Right ventricle myocardium inferior (tissue), 1 donor: ENCODE results near the gene PHLDA3. TPM values are rescaled to one million over a fixed set of nuclear protein-coding genes. Genes with fewer than 3 reads are reported as not detected.
"Not testable (repeated sequence)": the region's sequence is repeated elsewhere in the genome, so short reads cannot be mapped to it uniquely, and the experiment has no call there.

ENCODE experiments used
- ATAC-seq: fragments of 200-7000 bp; cut with Tn5 transposase; one replicate; pipeline ENCODE4 v1.9.1; 2020; ENCODE audit warnings: mild to moderate bottlenecking, moderate library complexity
- DNase-seq: peaks from one replicate; pipeline ENCODE4 v3.0.0; 2021; ENCODE audit errors: missing footprints
- intact Hi-C: fragments of 100-400 bp; cut with DNase I; formaldehyde crosslinking; loops from one replicate; pipeline ENCODE4 v1.11.0; 2022
- total RNA-seq: library from RNA; stranded (reverse); fragmentation: NEBNext Ultra II Directional; extraction: Animal tissue kit (Norgen Biotek cat#: 25700); gene quantifications from one replicate; pipeline ENCODE4 v1.2.1, GENCODE V29; 2021
- donor health status: DM: no; HTN: yes; CAD: no; lungs with severe emphysema.

PHLDA3 gene
- total RNA-seq, 1 donor from 2014 or later: 24.3 TPM

DNA sequence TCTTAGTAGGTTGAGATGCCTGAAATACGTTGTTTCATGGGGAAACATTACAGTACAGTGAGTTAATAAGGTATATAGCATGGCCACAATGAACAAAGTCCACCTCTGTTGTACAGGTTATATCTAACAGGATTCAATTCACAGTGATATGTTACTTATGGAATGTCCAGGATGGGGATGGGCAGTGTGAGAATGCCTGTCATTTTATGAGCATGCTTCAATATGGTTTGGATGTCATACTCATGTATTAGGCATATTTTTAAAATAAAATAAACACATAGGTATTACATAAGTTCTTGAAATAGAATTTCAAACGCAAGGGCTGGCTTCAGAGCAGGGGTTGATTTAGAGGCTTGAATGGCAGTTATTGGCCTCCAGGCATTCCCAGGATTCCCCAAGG lies 6.1 kb upstream of the PHLDA3 start:
- intact Hi-C loops: no loop called here
- DNase-seq (no peak), ATAC-seq (no peak)

DNA sequence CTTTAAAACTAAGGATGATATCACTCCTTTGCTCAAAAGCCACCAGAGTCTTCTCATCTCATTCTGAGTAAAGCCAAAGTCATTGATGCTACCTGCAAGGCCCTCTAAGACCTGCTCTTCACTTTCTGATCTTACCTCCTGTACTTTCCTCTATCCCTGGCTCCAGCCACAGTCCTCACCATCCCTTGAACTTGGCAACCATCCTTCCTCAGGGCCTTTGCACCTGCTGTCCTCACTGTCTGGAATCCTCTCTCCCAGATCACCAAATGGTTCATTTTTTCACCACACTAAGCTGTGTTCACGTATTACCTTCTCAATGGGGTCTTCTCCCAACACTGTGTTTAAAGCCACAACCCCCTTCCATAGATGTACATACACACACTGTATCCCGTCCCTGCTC lies 4.3 kb upstream of the PHLDA3 start:
- DNase-seq (no peak), ATAC-seq (no peak)
- intact Hi-C loops: no loop called here

DNA sequence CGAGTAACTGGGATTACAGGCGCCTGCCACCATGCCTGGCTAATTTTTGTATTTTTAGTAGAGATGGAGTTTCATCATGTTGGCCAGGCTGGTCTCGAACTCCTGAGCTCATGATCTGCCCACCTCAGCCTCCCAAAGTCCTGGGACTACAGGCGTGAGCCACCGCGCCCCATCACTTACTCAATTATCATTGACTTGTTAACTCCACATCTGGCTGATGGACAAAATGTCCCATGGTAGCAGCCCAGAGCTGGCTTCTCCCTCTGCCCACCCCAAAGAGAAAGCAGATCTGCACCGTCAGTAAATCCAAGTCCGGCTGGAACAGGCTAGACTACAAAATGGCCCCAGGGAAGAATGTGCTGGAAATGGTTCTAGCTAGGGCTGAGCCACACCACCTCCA lies 3.3 kb upstream of the PHLDA3 start:
- DNase-seq, ATAC-seq, intact Hi-C loops: not testable (repeated sequence)

DNA sequence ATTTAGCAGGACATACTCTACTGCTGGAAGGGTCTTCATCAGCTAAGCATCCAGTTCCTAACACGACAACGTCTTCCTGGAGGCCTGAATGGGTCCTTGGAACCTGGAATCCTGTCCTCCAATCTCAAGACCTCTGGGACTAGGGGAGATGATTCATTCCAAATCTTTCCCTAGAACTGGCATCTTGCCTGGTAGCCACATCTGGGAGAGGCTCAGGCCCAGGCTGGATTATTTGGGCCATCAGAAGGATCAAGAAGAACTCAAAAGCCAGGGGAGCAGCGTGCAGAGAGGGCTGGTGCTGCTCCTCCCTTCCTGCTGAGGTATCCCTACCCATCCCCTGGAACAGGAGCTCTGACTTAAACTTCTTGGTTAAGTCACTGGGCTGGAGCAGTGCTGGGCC lies 2.8 kb upstream of the PHLDA3 start:
- DNase-seq: no peak
- peak; percentile 36 for ATAC-seq
- intact Hi-C loops: no loop called here

GRCh38 chr1:201470581-201470980 lies 1.6 kb upstream of the PHLDA3 start:
- DNase-seq: no peak
- intact Hi-C loops: no loop called here
- ATAC-seq: no peak

- intact Hi-C loops: loop anchor here (2.0 kb wide), 1 partner anchor 21 kb away; no protein-coding TSS in a partner anchor
- ATAC-seq: peak; percentile 15
- no peak for DNase-seq
These were observed 672 bp upstream of the PHLDA3 start for GRCh38 chr1:201469645-201470074.

DNA sequence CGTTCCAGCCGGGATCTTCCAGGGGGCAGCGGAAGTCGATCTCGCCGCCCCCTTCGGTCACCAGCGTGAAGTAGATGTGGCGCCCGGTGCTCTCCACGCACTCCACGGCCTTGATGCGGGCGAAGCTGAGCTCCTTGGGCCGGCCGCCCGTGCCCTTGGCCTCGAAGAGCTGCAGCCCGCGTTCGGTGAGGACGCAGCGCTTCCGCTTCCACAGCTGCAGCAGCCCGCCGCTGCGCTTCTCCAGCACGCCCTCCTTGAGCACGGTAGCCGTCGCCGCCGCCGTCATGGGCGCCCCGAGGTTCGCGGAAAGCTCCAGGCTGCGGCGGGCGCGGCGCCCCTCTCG lies 516 bp downstream of the PHLDA3 start:
- ATAC-seq: peak; percentile 17
- DNase-seq: peak; percentile 77
- intact Hi-C loops: loop anchor here (2.0 kb wide), 1 partner anchor 20 kb away; no protein-coding TSS in a partner anchor

DNA sequence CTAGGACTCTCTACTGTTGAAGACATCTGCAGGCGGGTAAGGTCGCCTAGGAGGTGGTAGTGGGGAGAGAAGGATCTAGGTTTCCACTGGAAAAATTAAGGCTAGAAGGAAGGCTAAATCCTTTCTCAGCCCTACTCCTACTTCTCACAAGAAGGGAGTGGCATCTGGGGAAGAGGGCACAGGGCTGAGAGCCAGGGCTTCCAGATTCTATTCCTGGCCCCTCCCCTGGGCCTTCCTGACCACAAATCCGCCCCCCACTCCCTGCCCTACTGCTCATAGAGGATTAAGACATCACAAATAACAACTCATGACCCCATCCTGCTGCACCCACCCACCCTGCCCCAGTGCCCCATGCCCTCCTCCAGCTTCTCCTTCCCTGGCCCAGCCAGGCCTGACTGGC lies 2.5 kb downstream of the PHLDA3 start:
- intact Hi-C loops: no loop called here
- DNase-seq: no peak
- ATAC-seq: no peak

- no peak for ATAC-seq
- intact Hi-C loops: no loop called here
- no peak for DNase-seq
These were observed 3.2 kb downstream of the PHLDA3 start for GRCh38 chr1:201465698-201466290.

- DNase-seq (no peak), ATAC-seq (no peak)
- intact Hi-C loops: no loop called here
These were observed 5.9 kb downstream of the PHLDA3 start for GRCh38 chr1:201463071-201463552.

- intact Hi-C loops: no loop called here
These were observed 7.1 kb downstream of the PHLDA3 start for GRCh38 chr1:201461645-201462441.

DNA sequence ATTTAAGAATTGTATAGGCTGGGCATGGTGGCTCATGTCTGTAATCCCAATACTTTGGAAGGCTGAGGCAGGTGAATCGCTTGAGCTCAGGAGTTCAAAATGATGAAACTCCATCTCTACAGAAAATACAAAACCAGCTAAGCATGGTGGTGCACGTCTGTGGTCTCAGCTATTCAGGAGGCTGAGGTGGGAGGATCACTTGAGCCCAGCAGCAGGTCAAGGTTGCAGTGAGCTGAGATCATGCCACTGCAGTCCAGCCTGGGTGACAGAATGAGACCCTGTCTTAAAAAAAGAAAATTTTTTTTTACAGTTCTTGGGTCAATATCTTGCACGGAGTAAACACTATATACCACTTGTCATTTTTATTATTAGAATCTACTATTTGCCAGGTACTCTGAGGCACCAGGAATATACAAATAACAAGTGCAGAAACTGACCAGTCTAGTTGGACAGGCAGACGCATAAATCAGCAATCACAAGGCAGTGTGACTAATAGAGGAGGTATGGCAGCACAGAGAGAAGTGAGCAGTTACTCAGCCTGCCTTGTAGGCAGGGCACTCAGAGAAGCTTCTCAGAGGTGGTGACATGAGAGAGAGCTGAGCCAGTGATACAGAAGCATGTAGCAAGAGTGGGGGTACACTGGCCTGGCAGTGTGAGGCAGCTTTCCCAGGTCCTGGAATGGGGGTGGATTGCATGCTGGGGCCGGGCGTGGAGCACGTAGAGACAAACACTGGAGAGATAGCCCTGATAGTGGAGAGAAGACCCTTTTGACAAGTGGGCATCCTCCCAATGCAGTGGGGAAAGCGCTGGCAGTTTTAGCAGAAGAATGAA lies 8.0 kb downstream of the PHLDA3 start:
- peak; percentile 49 for ATAC-seq
- DNase-seq: no peak
- intact Hi-C loops: no loop called here

More at GRCh38 chr1:201461645-201462441, 7.1 kb downstream of the PHLDA3 start:
- peak; percentile 79 for ATAC-seq
- peak; percentile 87 for DNase-seq

- no peak for ATAC-seq
- intact Hi-C loops: no loop called here
- DNase-seq: no peak
These were observed 9.2 kb downstream of the PHLDA3 start for GRCh38 chr1:201459775-201460174.

- DNase-seq (no peak), ATAC-seq (no peak)
- intact Hi-C loops: no loop called here
These were observed 9.9 kb downstream of the PHLDA3 start for GRCh38 chr1:201459052-201459451.

DNA sequence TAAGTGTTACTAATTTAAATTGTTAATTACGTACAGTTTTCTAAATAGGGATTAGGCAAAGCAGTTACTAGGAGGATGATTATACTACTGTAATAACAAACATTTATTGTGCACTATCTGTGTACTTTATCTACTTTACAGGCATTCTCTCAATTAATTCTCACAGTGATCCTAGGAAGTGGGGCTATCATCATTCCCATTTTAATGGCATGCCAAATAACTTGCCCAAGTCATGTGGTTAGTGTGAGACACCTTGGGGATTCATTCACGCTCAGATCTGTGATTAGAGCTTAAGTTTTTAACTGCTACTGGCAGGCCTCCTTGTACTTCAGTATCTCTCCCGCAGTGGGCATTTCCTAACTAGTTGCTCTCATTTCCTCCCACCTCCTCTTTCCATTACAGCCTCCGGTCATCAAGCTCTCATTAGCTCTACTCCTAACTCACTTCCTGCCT lies 11.5 kb downstream of the PHLDA3 start:
- ATAC-seq: no peak
- intact Hi-C loops: no loop called here
- DNase-seq: no peak

GRCh38 chr1:201456499-201457309 lies 12.3 kb downstream of the PHLDA3 start:
- no peak for DNase-seq
- intact Hi-C loops: no loop called here
- peak; percentile 76 for ATAC-seq

- intact Hi-C loops: no loop called here
- DNase-seq (no peak), ATAC-seq (no peak)
These were observed 13.9 kb downstream of the PHLDA3 start for GRCh38 chr1:201455098-201455497.

GRCh38 chr1:201454608-201455007 lies 14.4 kb downstream of the PHLDA3 start:
- no peak for ATAC-seq
- intact Hi-C loops: no loop called here
- no peak for DNase-seq

GRCh38 chr1:201452866-201453265 lies 16.1 kb downstream of the PHLDA3 start:
- DNase-seq (no peak), ATAC-seq (no peak)
- intact Hi-C loops: no loop called here
